ENCODE measurements around the gene METTL9.

DNA sequence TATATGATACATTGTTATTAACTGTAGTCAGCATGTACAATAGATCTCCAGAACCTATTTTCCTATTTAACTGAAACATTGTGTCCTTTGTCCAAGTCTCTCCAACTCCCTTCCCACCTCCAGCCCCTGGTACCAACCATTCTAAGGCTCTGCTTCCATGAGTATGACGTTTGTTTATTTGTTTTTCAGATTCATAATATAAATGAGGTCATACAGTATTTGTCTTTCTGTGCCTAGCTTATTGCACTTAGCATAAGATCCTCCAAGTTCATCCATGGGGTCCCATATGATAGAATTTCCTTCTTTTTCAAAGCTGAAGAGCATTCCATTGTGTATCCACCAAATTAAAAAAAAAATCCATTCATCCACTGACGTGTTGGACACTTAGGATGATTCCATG is 103.8 kb downstream of the METTL9 start:
- TF ChIP-seq, protein P1, sequence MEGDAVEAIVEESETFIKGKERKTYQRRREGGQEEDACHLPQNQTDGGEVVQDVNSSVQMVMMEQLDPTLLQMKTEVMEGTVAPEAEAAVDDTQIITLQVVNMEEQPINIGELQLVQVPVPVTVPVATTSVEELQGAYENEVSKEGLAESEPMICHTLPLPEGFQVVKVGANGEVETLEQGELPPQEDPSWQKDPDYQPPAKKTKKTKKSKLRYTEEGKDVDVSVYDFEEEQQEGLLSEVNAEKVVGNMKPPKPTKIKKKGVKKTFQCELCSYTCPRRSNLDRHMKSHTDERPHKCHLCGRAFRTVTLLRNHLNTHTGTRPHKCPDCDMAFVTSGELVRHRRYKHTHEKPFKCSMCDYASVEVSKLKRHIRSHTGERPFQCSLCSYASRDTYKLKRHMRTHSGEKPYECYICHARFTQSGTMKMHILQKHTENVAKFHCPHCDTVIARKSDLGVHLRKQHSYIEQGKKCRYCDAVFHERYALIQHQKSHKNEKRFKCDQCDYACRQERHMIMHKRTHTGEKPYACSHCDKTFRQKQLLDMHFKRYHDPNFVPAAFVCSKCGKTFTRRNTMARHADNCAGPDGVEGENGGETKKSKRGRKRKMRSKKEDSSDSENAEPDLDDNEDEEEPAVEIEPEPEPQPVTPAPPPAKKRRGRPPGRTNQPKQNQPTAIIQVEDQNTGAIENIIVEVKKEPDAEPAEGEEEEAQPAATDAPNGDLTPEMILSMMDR (IDR thresholded peaks at IDR 0.05), result no peak
- TF ChIP-seq POLR2AphosphoS5 (IDR thresholded peaks at IDR 0.05), result no peak
- no peak for TF ChIP-seq EP300 (IDR thresholded peaks at IDR 0.05)
- TF ChIP-seq POLR2A (IDR thresholded peaks at IDR 0.05), result no peak

Measured in stomach (tissue), 4 donors.